Measurements from ENCODE around the gene RDM1. TPM values are rescaled to one million over a fixed set of nuclear protein-coding genes. Genes with fewer than 3 reads are reported as not detected.
A peak's percentile ranks its signal among the peaks of the same experiment; 100 is the strongest.
"Not testable (repeated sequence)": the region's sequence is repeated elsewhere in the genome, so short reads cannot be mapped to it uniquely, and the experiment has no call there.

The RDM1 gene
- polyA plus RNA-seq, 3 donors = 2.5 to 4.0 (median 3.6) TPM

DNA sequence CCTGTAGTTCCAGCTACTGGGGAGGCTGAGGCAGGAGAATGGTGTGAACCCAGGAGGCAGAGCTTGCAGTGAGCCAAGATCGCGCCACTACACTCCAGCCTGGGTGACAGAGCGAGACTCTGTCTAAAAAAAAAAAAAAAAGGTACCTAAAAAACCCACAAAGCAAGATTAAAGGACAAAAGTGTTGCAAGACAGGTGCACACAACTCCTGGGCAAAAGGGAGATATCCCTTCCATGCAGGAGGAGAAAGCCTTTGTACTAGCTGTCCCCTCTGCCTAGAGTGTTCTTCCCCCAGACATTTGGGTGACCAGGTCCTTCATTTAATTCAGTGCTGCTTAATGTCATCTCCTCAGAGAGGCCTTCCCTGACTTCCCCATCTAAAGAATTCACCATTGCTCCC, 7.9 kb upstream of the RDM1 start:
- DNase-seq = not testable (repeated sequence)

DNA sequence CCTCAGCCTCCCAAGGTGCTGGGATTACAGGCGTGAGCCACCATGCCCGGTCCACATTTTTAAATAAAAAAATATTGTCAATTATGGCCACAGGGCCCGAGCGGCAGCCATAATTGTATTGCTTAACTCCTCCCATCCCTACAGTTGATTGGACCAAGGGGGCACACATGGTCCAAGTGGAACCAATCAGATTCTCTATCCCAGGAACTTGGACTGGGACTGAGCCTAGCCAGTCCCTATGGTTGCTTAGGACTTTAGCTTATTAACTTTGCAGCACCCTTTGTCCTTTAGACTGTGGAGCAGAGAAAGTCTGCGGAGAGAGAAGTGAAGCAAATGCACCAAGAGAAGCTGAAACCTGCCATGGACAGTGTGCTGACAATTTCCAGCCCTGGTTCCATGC, 5.5 kb upstream of the RDM1 start:
- no peak for DNase-seq

DNA sequence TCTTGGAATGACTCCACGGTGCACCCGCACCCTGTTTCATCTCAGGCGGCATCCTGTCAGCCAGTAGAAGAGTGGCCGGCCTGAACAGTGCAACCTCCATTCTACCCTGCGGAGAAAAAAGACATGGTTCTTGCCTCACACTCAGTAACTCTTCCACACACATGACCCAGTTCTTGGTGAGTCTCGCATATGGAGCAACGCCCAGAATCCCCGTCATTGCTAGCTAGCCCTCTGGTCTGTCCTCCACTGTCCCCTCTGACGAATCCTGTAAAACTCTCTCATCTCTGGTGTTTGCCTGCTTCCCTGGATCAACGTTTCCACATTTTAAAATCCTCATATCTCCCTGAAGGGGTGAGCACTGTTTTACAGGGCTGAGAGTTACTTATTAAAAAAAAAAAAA, 4.2 kb upstream of the RDM1 start:
- no peak for DNase-seq

DNA sequence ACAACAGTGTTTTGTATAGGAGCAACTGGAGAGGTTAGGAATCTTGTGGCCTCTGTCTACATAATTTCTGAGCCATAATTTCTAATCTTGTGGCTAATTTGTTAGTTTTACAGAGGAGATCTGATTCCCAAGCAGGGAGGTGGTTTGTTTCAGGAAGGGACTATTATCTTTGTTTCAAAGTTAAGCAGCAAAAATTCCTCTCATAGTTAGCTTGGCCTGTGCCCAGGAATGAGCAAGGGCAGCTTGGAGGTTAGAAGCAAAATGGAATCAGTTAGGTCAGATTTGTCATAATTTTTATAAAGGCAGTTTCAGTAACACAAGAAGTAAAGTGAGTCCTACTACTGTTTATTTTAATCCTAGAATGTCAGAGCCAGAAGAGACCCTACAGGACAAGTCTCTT, 2.0 kb upstream of the RDM1 start:
- peak; percentile 29 for DNase-seq

DNA sequence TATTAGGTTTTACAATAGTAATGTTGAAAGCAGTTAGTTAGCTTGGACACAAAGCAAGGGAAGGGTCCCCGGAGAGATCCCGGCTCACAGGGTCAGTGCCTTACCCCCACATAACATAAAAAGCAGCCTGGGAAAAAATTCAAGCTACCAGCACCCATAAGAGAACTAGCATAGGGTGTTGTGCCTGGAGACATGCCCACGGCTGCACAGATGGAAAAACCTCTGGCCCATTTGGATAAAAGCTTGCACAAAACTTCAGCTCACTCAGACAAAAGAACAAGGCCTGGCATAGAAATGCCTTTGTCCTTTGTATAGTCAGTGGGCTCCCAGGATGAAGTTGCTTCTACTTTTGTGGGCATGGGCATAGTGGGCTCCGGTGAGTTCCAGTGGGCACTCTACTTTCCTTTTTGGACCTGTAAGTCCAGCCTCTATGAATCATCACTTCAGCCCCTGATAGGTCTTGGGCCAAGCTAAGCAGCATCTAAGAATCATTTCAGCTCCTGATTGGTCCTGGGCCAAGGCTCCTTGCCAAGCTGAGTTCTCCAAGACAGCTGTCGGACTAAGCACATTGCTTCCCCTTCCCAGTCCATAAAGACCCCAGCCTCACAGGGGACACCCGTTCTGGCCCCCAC, 1.3 kb upstream of the RDM1 start:
- DNase-seq = peak; percentile 43

DNA sequence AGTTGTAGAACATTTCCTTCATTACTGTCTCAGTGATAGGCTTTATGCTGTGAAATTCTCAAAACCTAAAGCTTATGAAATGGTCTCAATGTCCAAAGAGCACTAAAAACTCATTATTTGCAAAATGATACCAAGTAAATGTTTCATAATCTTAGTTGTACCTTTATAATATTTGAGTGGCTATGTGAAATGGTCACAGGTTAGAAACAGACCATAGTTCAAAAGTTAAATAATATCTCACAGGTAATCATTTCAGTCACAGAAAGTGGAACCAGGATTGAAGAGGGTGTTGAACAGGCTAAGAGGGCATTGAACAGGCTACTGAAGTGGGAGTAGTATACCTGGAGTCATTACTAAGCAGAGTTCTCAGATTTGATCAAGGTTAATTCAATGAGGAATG, 2.9 kb downstream of the RDM1 start:
- no peak for DNase-seq

DNA sequence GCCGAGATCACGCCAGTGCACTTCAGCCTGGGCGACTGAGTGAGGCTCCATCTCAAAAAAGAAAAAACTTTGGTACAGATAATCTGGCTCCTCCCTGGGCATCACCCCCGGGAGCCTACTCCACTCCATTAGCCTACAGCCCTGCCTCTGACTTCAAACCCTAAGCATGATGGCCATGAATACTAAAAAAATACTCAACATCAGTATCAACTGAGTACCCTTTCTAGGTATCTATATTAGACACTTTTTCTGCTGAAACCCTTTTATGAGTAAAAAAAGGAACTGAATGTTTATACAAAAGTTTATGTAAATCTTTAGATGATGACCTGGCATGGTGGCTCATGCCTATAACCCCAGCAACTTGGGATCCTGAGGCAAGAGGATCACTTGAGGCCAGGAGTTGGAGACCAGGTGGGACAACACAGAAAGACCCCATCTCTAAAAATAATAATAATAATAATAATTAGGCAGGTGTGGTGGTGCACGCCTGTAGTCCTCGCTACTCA, 6.9 kb downstream of the RDM1 start:
- no peak for DNase-seq

DNA sequence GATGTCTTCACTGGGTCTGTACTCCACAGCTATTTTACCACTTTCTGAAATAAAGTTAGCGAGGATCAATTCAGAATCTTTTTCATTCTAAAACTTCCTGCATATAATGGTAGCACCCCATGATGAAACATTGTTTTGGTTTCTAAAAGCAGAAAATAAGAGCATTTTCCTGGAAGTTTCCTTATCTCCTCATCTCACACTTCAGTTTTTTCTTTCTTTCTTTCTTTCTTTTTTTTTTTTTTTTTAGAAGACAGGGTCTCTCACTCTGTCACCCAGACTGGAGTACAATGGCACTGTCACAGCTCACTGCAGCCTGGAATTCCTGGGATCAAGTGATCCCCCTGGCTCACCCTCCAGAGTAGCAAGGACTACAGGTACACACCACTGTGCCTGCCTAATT, 10.3 kb downstream of the RDM1 start:
- DNase-seq = no peak

DNA sequence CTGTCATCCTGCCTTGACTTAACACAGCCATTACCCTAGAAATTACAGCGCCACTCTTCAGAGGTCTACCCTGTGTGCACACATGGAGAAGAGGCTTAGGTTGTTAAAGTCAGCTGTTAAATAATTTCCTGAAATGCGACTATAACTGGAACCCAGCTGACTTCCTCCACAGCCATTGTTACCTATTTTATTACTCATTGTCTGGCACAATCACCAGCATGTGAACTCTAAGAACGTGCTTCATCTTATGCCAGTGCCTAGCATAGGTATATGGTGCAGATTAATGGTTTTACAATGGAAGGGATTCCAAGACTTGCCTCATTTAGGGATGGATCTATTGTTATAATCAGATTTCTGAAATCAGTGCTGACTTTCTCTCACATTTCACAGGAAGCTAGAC, 11.9 kb downstream of the RDM1 start:
- no peak for DNase-seq

DNA sequence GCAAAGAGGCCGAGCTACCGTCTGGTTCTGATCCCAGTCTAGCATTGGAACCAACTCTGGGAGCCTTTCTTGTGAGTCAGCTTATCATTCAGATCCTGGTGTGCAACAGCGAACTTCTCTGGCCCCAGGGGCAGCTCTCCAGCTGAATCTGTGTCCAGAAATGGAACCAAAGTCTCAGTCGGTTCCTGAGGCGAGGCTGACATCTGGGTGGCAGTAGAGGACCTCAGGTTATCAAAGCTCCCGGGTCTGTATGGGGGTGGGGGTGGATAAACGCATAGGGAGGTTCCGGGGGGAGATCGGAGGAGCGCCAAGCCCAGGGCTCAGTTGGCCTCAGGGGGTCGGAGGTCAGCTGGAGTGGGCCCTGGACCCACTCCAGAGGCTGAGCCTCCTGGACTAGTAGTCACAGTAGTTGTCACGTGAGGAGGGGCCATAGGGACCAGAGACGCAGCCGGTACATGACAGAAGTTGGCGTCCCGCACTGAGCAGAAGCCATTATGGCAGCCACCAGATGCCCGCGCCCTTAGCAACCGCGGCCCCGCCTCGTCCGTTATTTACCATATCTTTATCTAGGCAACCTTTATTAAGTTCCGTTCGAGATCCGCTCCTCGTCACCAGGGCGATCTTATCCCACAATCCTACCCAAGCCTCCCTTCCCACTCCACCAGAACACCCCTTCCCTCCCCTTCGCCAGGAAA, 12.9 kb downstream of the RDM1 start:
- DNase-seq = no peak

DNA sequence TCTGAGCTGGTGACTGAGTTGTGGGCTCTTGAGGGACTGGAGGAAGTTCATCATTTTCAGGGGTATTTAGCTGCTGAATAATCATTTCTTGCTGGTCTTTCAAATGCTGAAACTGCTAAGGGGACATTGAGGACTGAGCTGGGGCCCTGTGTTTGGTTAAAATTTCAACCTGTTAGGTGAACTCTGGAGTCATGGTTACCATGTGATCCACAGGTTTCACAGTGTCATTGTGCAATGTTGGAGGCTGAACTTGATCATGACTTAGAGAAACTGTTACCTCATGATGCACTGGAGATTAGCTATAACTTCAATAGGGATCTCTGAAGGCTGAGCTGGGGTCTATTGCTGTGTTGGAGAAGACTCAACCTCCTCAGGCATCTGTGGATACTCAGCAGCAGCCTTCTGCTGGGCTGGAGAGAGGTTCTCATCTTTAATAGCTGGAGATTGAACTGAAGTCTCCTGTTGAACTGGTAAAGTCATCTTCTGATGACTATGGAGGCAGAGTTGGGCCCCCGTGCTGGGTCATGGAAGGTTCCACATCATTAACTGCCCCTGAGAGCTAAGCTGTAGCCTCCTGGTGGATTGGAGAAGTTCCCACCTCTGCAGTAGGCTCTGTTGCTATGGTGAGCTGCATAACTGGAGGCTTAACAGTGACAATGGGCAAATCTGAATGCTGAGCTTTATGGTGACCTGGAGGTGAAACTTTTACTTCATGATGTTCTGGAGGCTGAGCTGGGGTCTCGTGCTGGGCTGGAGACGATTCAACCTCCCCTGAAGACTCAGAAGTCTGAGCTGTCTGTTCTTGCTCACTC, 15.2 kb downstream of the RDM1 start:
- DNase-seq = no peak

DNA sequence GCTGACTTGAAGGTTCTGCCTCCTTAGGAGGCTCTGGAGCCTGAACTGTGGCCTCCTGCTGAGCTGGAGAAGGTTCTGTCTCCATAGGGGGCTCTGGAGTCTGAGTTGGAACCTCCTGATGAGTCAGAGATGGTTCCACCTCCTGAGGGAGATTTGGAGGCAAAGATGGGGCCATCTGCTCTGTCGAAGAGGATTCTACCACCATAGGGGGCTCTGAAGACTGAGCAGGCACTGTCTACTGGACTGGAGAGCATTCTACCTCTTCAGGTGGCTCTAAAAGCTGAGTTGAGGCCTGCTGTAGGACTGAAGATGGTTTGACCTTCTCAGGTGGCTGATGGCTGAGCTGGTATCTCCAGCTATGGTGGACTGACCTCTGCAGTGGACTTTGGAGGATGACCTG, 16.2 kb downstream of the RDM1 start:
- no peak for DNase-seq

DNA sequence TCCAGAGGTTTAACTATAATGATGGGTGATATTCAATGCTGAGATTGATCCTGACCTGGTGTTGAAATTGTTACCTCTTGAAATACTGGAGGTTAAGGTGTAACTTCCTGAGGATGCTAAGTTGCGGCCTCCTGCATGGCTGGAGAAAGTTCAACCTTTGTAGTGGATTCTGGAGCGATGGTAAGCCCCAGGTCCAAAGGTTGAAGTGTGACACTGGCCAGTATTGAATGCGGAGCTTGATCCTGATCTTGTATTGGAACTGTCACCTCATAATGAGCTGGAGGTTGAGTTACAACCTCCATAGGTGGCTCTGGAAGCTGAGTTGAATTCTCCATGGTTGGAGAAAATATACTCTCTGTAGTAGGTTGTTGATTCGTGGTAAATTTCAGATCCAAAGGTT, 17.0 kb downstream of the RDM1 start:
- DNase-seq = no peak

DNA sequence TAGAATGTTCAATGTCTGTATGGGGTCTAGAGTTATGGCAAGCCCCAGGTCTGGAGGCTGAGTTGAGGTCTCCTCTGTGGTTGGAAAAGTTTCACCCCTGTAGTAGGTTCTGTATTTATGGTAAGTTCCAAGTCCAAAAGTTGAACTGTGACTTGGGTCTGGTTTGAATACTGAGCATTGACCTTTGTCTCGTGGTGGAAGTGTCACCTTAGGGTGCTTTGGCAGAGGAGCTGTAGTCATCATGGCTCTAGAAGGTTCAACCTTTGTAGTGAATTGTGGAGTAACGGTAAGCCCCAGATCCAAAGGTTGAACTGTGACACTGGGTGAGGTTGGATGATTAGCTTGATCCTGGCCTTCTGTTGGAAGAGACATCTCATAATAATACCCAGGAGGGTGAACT, 17.6 kb downstream of the RDM1 start:
- no peak for DNase-seq

DNA sequence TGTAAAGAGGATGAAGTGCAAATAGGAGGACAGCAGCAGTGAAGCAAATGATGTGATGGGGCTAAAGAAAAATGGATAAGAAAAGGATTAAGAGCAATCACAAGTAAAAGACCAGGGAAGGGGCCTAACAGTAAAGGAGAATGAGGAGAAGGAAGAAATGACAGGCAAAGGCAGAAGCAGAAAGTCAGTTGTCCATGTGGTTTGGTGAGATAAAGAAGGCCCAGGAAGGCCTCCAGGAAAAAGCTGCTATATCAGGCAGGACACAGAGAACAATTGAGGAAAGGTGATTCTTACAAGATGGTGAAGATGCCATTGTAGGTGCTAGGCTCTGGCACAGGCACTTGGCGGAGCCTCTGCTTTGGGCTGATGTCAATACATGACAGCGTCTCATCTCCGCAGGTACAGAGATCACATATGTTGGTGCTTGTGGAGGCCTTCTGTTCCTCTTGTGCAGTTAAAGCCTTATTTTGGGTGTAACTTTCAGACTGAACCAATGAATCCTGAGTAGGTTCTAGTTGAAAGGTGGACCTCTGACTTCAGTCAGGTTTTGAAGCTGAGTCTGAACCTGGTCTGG, 18.1 kb downstream of the RDM1 start:
- DNase-seq = no peak

DNA sequence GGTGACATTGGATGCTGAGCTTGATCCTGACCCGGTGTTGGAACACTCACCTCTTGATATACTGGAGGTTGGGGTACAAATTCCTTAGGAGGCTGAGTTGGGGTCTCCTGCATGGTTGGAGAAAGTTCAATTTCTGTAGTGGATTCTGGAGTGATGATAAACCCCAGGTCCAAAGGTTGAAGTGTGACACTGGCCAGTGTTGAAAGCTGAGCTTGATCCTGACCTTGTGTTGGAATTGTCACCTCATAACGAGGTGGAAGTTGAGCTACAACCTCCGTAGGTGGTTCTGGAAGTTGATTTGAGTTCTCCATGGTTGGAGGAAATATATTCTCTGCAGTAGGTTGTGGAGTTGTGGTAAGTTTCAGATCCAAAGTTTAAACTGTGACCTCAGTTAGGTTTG, 21.2 kb downstream of the RDM1 start:
- DNase-seq = no peak

DNA sequence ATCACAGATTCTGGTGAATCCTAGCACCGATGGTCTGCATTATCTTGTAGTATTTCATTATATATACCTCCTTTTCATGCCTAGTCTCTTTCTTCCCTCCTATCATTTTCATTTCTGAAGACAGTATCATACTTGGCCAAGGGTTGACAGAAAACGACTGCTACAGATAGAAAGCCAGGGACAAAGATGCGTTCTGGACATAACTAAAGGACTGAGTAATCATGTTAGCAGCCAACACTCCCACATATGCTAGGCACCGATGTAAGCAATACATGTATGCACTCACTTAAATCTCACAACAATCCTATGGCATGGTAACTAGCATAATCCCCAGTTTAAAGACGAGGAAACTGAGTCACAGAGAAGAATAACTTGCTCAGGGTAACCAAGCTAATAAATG, 22.9 kb downstream of the RDM1 start:
- DNase-seq = no peak

DNA sequence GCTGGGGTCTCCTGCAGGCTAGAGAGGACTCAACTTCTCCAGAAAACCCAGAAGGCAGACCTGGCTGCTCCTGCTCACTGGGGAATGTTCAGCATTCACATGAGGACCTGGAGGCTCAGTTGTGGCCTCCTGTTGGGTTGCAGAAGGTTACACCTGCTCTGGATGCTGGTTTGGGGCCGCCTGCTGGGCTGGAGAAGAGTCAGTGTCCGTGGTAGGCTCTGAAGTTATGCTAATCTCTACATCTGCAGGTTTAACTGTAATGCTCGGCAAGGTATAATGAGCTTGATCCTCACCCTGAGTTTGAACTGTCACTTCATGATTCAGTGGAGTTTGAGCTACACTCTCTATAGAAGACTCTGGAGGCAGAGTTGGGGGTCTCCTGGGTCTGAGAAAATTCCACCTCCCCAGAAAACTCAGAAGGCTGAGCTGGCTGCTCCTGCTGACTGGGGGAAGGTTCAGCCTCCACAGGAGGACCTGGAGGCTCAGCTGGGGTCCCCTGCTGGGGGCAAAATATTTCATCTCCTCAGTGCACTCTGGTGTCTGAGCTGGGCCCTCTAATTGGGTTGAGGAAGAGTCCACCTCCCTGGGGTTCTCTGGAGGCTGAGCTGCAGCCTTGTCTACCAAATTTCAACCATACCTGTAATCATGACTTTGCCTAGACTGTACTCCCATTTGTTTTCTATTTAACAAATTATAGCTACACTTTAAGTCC, 23.5 kb downstream of the RDM1 start:
- DNase-seq = no peak

DNA sequence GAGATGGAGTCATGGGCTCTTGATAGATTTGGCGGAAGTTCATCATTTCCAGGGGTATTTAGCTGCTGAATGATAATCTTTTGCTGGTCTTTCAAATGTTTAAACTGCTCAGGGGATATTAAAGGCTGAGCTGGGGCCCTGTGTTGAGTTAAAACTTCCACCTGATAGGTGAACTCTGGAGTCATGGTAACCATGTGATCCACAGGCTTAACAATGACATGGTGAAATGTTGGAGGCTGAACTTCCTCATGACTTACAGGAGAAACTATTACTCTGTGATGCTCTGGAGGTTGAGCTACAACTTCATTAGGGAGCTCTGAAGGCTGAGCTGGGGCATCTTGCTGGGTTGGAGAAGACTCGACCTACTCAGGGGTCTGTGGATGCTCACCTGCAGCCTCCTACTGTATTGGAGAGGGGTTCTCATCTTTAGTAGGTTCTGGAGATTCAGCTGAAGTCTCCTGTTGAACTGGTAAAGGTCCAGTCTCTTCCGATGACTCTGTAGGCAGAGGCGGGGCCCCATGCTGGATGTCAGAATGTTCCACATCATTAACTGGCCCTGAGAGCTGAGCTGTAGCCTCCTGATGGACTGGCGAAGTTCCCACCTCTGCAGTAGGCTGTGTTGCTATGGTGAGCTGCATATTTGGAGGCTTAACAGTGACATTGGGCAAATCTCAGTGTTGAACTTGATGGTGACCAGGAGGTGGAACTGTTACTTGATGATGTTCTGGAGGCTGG, 24.2 kb downstream of the RDM1 start:
- peak; percentile 36 for DNase-seq

DNA sequence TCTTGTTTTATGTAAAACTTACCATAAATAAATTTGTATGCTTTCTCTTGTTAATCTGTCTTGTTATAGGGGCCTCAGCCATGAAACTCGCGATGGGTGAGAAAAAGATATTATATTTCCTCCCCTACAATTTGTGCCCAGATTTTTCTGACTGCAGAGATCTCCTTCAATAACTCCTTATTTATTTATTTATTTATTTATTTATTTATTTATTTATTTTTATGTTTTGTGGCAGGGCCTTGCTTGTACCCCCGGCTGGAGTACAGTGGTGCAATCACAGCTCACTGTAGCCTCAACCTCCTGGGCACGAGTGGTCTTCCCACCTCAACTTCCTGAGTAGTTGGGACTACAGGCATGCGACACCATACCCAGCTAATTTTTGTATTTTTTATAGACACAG, 27.1 kb downstream of the RDM1 start:
- no peak for DNase-seq

DNA sequence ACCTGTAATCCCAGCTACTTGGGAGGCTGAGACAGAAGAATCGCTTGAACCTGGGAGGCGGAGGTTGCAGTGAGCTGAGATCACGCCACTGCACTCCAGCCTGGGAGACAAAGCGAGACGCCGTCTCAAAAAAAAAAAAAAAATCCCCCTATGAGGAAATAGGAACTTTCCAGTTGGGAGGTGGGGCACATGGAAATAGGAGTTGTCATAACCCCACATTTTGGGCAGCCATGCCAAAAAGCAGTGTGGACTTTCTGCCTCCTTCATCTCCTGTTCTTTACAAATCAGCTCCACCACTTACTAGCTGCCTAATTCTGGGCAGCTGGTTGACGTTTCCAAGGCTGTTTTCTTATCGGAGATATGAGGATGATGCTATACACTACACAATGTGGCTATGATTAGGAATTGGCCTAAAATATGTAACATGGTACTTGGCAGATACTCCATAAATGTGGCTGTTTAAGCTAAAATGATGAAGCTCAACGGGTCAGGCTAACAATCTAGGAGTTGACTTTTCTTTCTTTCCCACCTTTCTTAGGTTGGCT, 28.9 kb downstream of the RDM1 start:
- no peak for DNase-seq
